ENCODE data around the gene TCERG1L.
A peak's percentile ranks its signal among the peaks of the same experiment; 100 is the strongest.

The TCERG1L gene

GRCh38 chr10:131207176-131207575 lies 104.3 kb downstream of the TCERG1L start:
- DNase-seq (ENCODE audit: low spot score): no peak

GRCh38 chr10:131206111-131206995 lies 105.2 kb downstream of the TCERG1L start:
- no peak for DNase-seq (ENCODE audit: low spot score)

- peak; percentile 8 for DNase-seq (ENCODE audit: low spot score)
Observed at GRCh38 chr10:131205556-131205955, 106.0 kb downstream of the TCERG1L start.

GRCh38 chr10:131204406-131205152 lies 106.9 kb downstream of the TCERG1L start:
- DNase-seq (ENCODE audit: low spot score): no peak

- no peak for DNase-seq (ENCODE audit: low spot score)
Observed at GRCh38 chr10:131203456-131204357, 107.8 kb downstream of the TCERG1L start.

GRCh38 chr10:131202990-131203389 lies 108.5 kb downstream of the TCERG1L start:
- no peak for DNase-seq (ENCODE audit: low spot score)

- DNase-seq (ENCODE audit: low spot score): no peak
Observed at GRCh38 chr10:131201741-131202515, 109.6 kb downstream of the TCERG1L start.

- DNase-seq (ENCODE audit: low spot score): no peak
Observed at GRCh38 chr10:131200856-131201470, 110.6 kb downstream of the TCERG1L start.

- no peak for DNase-seq (ENCODE audit: low spot score)
Observed at GRCh38 chr10:131199646-131200045, 111.9 kb downstream of the TCERG1L start.

GRCh38 chr10:131198843-131199242 lies 112.7 kb downstream of the TCERG1L start:
- no peak for DNase-seq (ENCODE audit: low spot score)

GRCh38 chr10:131198401-131198800 lies 113.1 kb downstream of the TCERG1L start:
- no peak for DNase-seq (ENCODE audit: low spot score)

GRCh38 chr10:131196176-131196885 lies 115.2 kb downstream of the TCERG1L start:
- DNase-seq (ENCODE audit: low spot score): no peak

- DNase-seq (ENCODE audit: low spot score): no peak
Observed at GRCh38 chr10:131195558-131196159, 115.9 kb downstream of the TCERG1L start.

GRCh38 chr10:131195116-131195515 lies 116.4 kb downstream of the TCERG1L start:
- DNase-seq (ENCODE audit: low spot score): no peak

GRCh38 chr10:131193923-131194322 lies 117.6 kb downstream of the TCERG1L start:
- DNase-seq (ENCODE audit: low spot score): no peak

GRCh38 chr10:131188494-131188893 lies 123.0 kb downstream of the TCERG1L start:
- DNase-seq (ENCODE audit: low spot score): no peak

- DNase-seq (ENCODE audit: low spot score): no peak
Observed at GRCh38 chr10:131187926-131188325, 123.6 kb downstream of the TCERG1L start.

GRCh38 chr10:131187274-131187673 lies 124.2 kb downstream of the TCERG1L start:
- DNase-seq (ENCODE audit: low spot score): no peak

GRCh38 chr10:131186547-131187253 lies 124.8 kb downstream of the TCERG1L start:
- no peak for DNase-seq (ENCODE audit: low spot score)

Data from cerebellar cortex (tissue), 1 donor.